Loucy (cell line): ENCODE results near the gene PPP1R37.

Experiments
- H2AFZ ChIP-seq: fragments of 200-600 bp; sonication (generic); 2 replicates; pipeline ENCODE4 v1.6.0; 2016; ENCODE audit warnings: antibody characterized with exemption, mild to moderate bottlenecking, low read length, moderate library complexity
- H3F3A ChIP-seq: fragments of 200-600 bp; 2 replicates; pipeline ENCODE4 v1.6.0; 2016; ENCODE audit warnings: antibody characterized with exemption, low read depth, mild to moderate bottlenecking
- H3K27me3 ChIP-seq: fragments of 200-600 bp; sonication (generic); 2 replicates; pipeline ENCODE4 v1.6.1; 2014; ENCODE audit warnings: low read length, mild to moderate bottlenecking; ENCODE audit not compliant: insufficient read depth, poor library complexity, severe bottlenecking
- H3K36me3 ChIP-seq: fragments of 200-600 bp; sonication (generic); 2 replicates; pipeline ENCODE4 v1.6.1; 2016; ENCODE audit warnings: low read length; ENCODE audit not compliant: insufficient read depth
- H3K4me1 ChIP-seq: fragments of 200-600 bp; sonication (generic); 2 replicates; pipeline ENCODE4 v1.5.1; 2014; ENCODE audit warnings: low read length, mild to moderate bottlenecking; ENCODE audit not compliant: insufficient read depth, poor library complexity, severe bottlenecking
- H3K4me2 ChIP-seq: fragments of 200-600 bp; sonication (generic); 2 replicates; pipeline ENCODE4 v1.6.0; 2014; ENCODE audit warnings: antibody characterized with exemption, low read length, low read depth, mild to moderate bottlenecking; ENCODE audit not compliant: poor library complexity, severe bottlenecking
- H3K4me3 ChIP-seq: fragments of 200-600 bp; sonication (generic); 2 replicates; pipeline ENCODE4 v1.5.1; 2014; ENCODE audit warnings: low read length, mild to moderate bottlenecking, mixed read lengths; ENCODE audit not compliant: poor library complexity, severe bottlenecking
- H3K79me2 ChIP-seq: fragments of 200-600 bp; sonication (generic); 2 replicates; pipeline ENCODE4 v1.6.1; 2014; ENCODE audit warnings: low read length; ENCODE audit not compliant: insufficient read depth
- H3K9ac ChIP-seq: fragments of 200-600 bp; sonication (generic); 2 replicates; pipeline ENCODE4 v1.6.0; 2014; ENCODE audit warnings: mild to moderate bottlenecking, low read depth, low read length, moderate library complexity; ENCODE audit not compliant: poor library complexity, severe bottlenecking
- H3K9me2 ChIP-seq: fragments of 200-600 bp; sonication (generic); replicated peaks from 2 replicates; pipeline ENCODE4 v1.6.1; 2016; ENCODE audit warnings: low read depth, low read length, mixed read lengths
- H3K9me3 ChIP-seq: fragments of 200-600 bp; sonication (generic); 2 replicates; pipeline ENCODE4 v1.6.1; 2014; ENCODE audit warnings: mild to moderate bottlenecking, antibody characterized with exemption, low read length, low read depth; ENCODE audit not compliant: insufficient read depth
- H4K20me1 ChIP-seq: fragments of 200-600 bp; sonication (generic); 2 replicates; pipeline ENCODE4 v1.6.0; 2014; ENCODE audit warnings: antibody characterized with exemption, low read length, mild to moderate bottlenecking; ENCODE audit not compliant: insufficient read depth, poor library complexity, severe bottlenecking
- EZH2phosphoT487 ChIP-seq: fragments of 200-600 bp; IDR thresholded peaks from 2 replicates; pipeline ENCODE4 v1.6.1; 2018; ENCODE audit warnings: antibody characterized with exemption, mild to moderate bottlenecking, moderate library complexity, borderline replicate concordance
- TF ChIP-seq, protein P1 (sequence below): fragments of 200-600 bp; sonication (generic); conservative IDR thresholded peaks from 2 replicates; pipeline ENCODE4 v1.5.1; 2014; ENCODE audit warnings: mild to moderate bottlenecking, antibody characterized with exemption, low read length

PPP1R37 gene

DNA sequence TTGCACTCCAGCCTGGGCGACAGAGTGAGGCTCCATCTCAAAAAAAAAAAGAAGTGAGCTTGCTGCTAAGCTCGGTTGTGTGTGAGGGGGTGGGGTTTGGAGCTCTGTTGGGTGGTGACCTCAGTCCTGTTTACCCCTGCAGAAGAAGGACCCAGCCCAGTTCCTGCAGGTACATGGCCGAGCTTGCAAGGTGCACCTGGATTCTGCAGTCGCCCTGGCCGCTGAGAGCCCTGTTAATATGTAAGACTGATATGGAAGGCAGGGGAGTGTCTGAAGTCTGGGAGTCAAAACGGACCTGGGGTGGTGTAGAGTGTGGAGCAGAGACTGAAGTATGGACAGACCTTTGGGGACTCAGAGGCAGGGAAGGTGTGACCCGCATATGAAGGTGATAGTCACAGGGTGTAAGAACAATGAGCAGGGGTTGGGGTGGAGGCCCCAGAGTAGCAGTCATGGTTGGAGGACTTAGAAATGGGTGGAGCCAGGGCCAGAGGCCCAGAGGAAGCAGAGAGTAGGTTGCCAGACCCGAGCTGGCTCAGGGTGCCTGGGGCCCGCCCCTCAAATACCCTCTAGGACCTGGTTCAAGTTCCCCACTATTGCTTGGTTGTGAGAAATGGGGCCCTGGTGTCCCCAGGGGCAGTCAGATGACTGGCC lies 40.9 kb upstream of the PPP1R37 start:
- Histone ChIP-seq H3F3A (no peaks in the 10 kb centered on the region), H3K4me1 (no peaks in the 10 kb centered on the region), H3K36me3 (peaks cover 52% of the 10 kb centered on the region; the same call in 1 of the 2 replicates), H3K79me2 (peaks cover 46% of the 10 kb centered on the region), H2AFZ (no peak overlapping the region), H3K4me2 (no peak overlapping the region), H3K9ac (no peak overlapping the region), H3K4me3 (no peak overlapping the region), H4K20me1 (peaks cover 27% of the 10 kb centered on the region), H3K9me3 (no peaks in the 10 kb centered on the region), H3K27me3 (no peaks in the 10 kb centered on the region), H3K9me2 (no peaks in the 10 kb centered on the region)
- TF ChIP-seq, protein P1, sequence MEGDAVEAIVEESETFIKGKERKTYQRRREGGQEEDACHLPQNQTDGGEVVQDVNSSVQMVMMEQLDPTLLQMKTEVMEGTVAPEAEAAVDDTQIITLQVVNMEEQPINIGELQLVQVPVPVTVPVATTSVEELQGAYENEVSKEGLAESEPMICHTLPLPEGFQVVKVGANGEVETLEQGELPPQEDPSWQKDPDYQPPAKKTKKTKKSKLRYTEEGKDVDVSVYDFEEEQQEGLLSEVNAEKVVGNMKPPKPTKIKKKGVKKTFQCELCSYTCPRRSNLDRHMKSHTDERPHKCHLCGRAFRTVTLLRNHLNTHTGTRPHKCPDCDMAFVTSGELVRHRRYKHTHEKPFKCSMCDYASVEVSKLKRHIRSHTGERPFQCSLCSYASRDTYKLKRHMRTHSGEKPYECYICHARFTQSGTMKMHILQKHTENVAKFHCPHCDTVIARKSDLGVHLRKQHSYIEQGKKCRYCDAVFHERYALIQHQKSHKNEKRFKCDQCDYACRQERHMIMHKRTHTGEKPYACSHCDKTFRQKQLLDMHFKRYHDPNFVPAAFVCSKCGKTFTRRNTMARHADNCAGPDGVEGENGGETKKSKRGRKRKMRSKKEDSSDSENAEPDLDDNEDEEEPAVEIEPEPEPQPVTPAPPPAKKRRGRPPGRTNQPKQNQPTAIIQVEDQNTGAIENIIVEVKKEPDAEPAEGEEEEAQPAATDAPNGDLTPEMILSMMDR = no peak
- TF ChIP-seq EZH2phosphoT487 = no peak

DNA sequence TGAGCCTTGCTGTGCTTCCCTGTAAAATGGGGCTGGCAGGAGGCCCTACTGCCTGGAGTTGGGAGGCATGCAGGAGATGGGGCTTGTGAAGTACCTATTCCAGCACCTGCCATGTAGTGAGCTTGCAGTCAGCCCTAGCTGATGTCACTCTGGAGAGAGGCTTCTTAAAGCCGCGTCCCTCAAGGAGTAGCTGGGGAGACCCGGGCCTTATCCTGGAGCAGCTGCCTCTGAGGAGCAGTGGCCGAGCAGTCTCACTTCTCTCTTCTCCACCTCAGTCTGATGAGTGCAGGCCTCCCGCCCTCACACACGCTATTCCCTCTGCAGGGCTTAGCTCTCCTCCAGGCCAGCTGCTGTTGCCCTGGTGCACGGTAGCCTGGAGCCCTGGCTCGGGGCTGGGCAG lies 36.1 kb upstream of the PPP1R37 start:
- Histone ChIP-seq H3K4me3 (no peak overlapping the region), H3K9me2 (no peaks in the 10 kb centered on the region), H3K27me3 (no peaks in the 10 kb centered on the region), H3K79me2 (peaks cover 4% of the 10 kb centered on the region; the same call in 1 of the 2 replicates), H3F3A (no peaks in the 10 kb centered on the region), H3K36me3 (peaks cover 95% of the 10 kb centered on the region; the same call in 1 of the 2 replicates), H3K4me2 (no peak overlapping the region), H3K4me1 (no peaks in the 10 kb centered on the region), H4K20me1 (peaks cover 13% of the 10 kb centered on the region), H3K9ac (no peak overlapping the region), H3K9me3 (no peaks in the 10 kb centered on the region), H2AFZ (no peak overlapping the region)
- TF ChIP-seq, protein P1 = no peak
- no peak for TF ChIP-seq EZH2phosphoT487

DNA sequence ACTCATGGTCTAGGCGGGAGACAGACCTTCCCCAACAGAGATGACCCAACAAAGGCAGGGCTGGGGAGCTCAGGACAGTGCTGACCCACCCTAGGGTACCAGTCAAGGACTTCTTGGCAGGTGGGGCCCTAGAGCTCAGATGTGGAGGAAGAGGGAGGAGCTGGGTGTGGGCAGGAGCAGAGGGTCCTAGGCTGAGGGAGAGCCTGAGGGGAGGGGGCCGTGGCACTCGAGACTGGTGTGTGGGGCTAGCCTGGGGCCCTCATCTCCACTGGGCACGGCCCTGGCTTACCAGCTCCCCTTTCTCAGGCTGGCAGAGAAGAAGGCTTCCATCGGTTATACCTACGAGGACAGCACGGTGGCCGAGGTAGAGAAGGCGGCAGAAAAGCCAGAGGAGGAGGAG lies 35.5 kb upstream of the PPP1R37 start:
- no peak overlapping the region for H3K4me2 ChIP-seq
- no peaks in the 10 kb centered on the region for H3K9me2 ChIP-seq
- H3K4me3 ChIP-seq = no peak overlapping the region
- H4K20me1 ChIP-seq = peaks cover 8% of the 10 kb centered on the region
- no peaks in the 10 kb centered on the region for H3K27me3 ChIP-seq
- TF ChIP-seq, protein P1 = no peak
- no peak for TF ChIP-seq EZH2phosphoT487
- H3K4me1 ChIP-seq = no peaks in the 10 kb centered on the region
- no peaks in the 10 kb centered on the region for H3K9me3 ChIP-seq
- peaks cover 93% of the 10 kb centered on the region; the same call in 1 of the 2 replicates for H3K36me3 ChIP-seq
- no peaks in the 10 kb centered on the region for H3K79me2 ChIP-seq
- no peak overlapping the region for H2AFZ ChIP-seq
- no peaks in the 10 kb centered on the region for H3F3A ChIP-seq
- no peak overlapping the region for H3K9ac ChIP-seq
